KOPT-K1 (cell line): ENCODE measurements around the gene ENO2.
A peak's percentile ranks its signal among the peaks of the same experiment; 100 is the strongest.
"Not testable (repeated sequence)": the region's sequence is repeated elsewhere in the genome, so short reads cannot be mapped to it uniquely, and the experiment has no call there.

Source experiments
- H3K27ac ChIP-seq: fragments of 200-600 bp; sonication (generic); 2 replicates; pipeline ENCODE4 v1.5.1; 2016; ENCODE audit warnings: antibody characterized with exemption, mild to moderate bottlenecking, low read depth, low read length; ENCODE audit not compliant: poor library complexity, severe bottlenecking
- H3K36me3 ChIP-seq: fragments of 200-600 bp; sonication (generic); 2 replicates; pipeline ENCODE4 v1.5.1; 2017; ENCODE audit warnings: antibody characterized with exemption, mild to moderate bottlenecking, low read length, moderate library complexity; ENCODE audit not compliant: insufficient read depth
- H3K9me3 ChIP-seq: fragments of 200-600 bp; sonication (generic); 2 replicates; pipeline ENCODE4 v1.5.1; 2017; ENCODE audit warnings: antibody characterized with exemption, low read length, mild to moderate bottlenecking; ENCODE audit not compliant: insufficient read depth, poor library complexity, severe bottlenecking

ENO2 gene

DNA sequence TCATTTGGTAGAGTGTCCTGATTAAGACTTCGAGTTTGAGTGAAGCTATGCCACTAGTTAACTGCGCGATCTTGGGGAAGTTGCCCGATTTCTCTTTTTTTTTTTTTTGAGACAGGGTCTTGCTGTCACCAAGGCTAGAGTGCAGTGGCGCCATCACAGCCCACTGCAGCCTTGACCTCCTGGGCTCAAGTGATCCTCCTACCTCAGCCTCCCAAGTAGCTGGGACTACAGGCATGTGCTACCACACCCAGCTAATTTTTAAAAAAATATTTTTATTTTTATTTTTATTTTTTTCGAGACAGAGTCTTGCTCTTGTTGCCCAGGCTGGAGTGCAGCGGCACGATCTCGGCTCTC, 40.4 kb upstream of the ENO2 start:
- H3K9me3 ChIP-seq = not testable (repeated sequence)
- peak overlapping the region; percentile 91 for H3K27ac ChIP-seq
- H3K36me3 ChIP-seq = peaks cover 52% of the 10 kb centered on the region

DNA sequence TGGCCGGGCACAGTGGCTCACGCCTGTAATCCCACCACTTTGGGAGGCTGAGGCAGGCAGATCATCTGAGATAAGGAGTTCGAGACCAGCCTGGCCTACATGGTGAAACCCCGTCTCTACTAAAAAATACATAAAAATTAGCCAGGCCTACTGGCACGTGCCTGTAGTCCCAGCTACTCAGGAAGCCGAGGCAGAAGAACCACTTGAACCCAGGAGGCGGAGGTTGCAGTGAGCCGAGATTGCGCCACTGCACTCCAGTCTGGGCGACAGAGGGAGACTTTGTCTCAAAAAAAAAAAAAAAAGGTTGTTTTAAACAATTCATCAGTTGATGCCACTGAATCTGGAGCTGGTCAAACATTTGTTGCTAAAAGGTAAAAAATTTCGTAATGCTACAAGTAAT, 34.6 kb upstream of the ENO2 start:
- H3K9me3 ChIP-seq, H3K27ac ChIP-seq: not testable (repeated sequence)
- H3K36me3 ChIP-seq = peaks cover 34% of the 10 kb centered on the region; the same call in 1 of the 2 replicates

DNA sequence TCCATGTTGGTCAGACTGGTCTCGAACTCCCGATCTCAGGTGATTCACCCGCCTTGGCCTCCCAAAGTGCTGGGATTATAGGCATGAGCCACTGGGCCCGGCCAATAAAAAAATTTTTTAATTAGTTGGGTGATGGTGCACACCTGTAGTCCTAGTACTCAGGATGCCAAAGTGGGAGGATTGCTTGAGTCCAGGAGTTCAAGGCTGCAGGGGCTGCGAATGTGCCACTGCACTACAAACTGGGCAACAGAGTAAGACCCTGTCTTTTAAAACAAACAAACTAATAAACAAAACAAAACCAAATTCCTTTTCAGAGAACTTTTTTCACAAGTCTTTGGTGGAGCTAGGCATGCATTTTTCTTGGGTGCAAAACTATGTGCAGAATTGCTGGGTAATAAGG, 31.1 kb upstream of the ENO2 start:
- no peak overlapping the region for H3K27ac ChIP-seq
- peaks cover 18% of the 10 kb centered on the region; the same call in 1 of the 2 replicates for H3K36me3 ChIP-seq
- no peaks in the 10 kb centered on the region for H3K9me3 ChIP-seq

DNA sequence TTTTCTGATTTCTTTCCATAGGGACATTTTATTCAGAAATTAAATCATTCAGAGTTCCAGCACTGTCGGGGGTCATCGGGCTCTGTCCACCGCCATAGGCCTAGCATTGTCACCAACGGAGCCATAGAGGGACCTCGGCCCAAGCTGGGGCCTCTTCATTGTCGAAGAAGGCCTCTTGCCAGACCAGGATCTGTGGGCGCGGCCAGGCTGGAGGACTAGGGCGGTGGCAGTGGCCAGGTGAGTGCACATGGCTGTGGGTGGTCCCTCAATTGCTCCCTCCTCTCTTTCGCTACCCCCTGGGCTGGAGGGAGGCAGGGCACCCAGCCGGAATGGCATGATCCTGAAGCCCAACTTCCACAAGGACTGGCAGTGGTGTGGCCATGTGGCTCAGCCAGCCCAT, 30.7 kb upstream of the ENO2 start:
- no peaks in the 10 kb centered on the region for H3K9me3 ChIP-seq
- H3K27ac ChIP-seq = no peak overlapping the region
- H3K36me3 ChIP-seq = peaks cover 18% of the 10 kb centered on the region; the same call in 1 of the 2 replicates

DNA sequence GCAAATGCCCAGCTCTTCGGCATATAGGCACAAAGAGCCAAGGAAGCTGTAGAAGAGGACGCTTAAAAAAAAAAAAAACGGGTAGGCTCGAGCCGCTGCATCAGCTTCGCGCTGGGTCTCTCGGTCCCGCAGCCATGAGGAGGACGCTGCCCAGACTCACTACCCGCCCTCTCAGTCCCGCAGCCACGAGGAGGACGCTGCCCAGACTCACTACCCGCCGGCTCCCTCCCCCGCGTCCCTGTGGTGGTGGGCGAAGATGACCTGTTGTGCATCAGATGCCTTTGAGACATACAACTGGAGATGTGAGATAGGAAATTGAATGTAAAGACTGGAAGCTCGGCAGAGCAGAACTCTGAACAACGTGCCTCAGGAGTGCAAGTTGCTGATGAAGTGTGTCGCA, 29.8 kb upstream of the ENO2 start:
- Histone ChIP-seq H3K27ac (no peak overlapping the region), H3K36me3 (peaks cover 18% of the 10 kb centered on the region; the same call in 1 of the 2 replicates), H3K9me3 (no peaks in the 10 kb centered on the region)

DNA sequence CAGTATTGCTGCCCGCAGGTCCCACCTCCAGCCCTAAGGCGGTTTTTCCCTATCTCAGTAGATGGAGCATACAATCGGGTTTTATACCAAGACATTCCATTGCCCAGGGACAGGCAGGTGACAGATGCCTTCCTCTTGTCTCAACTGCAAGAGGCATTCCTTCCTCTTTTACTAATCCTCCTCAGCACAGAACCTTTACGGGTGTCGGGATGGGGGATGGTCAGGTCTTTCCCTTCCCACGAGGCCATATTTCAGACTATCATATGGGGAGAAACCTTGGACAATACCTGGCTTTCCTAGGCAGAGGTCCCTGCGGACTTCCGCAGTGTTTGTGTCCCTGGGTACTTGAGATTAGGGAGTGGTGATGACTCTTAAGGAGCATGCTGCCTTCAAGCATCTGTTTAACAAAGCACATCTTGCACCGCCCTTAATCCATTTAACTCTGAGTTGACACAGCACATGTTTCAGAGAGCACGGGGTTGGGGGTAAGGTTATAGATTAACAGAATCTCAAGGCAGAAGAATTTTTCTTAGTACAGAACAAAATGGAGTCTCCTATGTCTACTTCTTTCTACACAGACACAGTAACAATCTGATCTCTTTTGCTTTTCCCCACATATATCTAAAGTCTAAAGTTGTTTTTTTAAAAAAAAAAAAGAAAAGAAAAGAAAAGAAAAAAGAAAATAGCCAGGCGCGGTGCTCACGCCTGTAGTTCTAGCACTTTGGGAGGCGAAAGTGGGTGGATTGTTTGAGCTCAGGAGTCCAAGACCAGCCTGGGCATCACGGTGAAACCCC, 28.0 kb upstream of the ENO2 start:
- H3K9me3 ChIP-seq, H3K27ac ChIP-seq: not testable (repeated sequence)
- peaks cover 18% of the 10 kb centered on the region; the same call in 1 of the 2 replicates for H3K36me3 ChIP-seq

DNA sequence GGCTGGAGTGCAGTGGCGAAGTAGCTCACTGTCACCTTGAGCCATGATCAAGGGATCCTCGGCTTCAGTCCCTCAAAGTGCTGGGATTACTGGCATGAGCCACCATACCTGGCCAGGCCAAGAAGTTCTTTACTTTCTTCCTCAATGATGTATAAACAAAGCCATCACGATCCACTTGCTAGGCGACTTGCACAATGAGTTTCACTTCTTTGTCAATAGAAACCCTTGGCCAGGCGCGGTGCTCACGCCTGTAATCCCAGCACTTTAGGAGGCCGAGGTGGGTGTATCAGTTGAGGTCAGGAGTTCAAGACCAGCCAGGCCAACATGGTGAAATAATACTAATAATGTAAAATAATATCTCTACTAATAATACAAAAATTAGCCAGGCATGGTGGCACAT, 26.9 kb upstream of the ENO2 start:
- Histone ChIP-seq H3K27ac (no peak overlapping the region), H3K36me3 (peaks cover 18% of the 10 kb centered on the region; the same call in 1 of the 2 replicates), H3K9me3 (no peaks in the 10 kb centered on the region)

DNA sequence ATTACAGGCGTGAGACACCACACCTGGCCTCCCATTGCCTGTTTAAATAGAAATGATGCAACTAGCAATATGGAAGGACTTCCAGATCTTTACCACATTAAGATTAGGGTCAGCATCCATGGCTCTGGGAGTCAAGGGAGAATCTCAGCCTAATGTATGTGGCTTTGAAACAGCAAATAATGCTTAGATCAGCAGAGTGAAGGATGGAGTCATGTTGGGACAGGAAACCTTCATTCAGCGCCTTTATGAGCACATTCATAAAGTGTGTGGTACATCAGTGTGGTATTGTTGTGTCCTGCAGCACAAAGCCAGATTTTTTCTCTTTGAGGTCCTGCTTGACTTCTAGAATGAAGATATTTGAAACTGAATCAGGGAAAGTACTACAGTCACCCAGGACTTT, 26.0 kb upstream of the ENO2 start:
- no peak overlapping the region for H3K27ac ChIP-seq

DNA sequence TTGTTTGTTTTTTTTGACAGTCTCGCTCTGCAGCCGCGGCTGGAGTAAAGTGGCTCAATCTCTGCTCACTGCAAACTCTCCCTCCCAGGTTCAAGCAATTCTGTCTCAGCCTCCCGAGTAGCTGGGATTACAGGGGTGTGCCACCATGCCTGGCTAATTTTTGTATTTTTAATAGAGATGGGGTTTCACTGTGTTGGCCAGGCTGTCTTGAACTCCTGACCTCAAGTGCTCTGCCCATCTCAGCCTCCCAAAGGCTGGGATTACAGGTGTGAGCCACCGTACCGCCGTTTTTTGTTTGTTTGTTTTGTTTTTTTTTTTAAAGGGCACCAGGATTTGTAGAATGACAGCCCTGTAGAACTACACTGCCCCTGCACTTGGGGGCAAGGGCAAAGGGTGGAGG, 25.6 kb upstream of the ENO2 start:
- H3K9me3 ChIP-seq, H3K27ac ChIP-seq: not testable (repeated sequence)
- H3K36me3 ChIP-seq = peaks cover 14% of the 10 kb centered on the region; the same call in 1 of the 2 replicates

More for the DNA sequence above, 26.0 kb upstream of the ENO2 start:
- Histone ChIP-seq H3K36me3 (peaks cover 18% of the 10 kb centered on the region; the same call in 1 of the 2 replicates), H3K9me3 (no peaks in the 10 kb centered on the region)

DNA sequence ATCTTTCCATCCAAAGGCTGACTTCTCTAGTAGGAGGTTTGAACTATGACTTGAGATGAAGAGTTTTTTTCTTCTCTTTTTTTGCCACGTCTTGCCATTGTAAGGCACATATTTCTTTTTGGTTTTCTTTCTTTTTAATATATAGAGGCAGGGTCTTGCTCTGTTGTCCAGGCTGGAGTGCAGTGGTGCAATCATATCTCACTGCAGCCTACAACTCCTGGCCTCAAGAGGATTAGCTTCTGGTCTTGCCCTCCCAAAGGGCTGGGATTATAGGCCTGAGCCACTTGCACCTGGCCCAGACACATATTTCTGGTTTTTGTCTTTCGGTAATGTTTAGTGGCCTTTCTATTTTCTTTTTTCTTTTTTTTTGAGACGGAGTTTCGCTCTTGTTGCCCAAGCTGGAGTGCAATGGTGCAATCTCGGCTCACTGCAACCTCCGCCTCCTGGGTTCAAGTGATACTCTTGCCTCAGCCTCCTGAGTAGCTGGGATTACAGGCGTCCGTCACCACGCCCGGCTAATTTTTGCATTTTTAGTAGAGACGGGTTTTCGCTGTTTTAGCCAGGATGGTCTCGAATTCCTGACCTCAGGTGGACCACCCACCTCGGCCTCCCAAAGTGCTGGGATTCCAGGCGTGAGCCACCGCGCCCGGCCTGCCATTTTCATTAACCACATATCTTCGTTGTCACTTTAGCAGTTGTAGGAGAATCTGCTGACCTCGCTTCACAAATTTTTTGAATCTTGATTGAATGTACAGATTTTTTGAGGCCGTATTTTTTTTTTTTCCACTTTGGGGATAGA, 24.4 kb upstream of the ENO2 start:
- not testable (repeated sequence) for H3K36me3 ChIP-seq, H3K9me3 ChIP-seq
- peak overlapping the region; percentile 94 for H3K27ac ChIP-seq

DNA sequence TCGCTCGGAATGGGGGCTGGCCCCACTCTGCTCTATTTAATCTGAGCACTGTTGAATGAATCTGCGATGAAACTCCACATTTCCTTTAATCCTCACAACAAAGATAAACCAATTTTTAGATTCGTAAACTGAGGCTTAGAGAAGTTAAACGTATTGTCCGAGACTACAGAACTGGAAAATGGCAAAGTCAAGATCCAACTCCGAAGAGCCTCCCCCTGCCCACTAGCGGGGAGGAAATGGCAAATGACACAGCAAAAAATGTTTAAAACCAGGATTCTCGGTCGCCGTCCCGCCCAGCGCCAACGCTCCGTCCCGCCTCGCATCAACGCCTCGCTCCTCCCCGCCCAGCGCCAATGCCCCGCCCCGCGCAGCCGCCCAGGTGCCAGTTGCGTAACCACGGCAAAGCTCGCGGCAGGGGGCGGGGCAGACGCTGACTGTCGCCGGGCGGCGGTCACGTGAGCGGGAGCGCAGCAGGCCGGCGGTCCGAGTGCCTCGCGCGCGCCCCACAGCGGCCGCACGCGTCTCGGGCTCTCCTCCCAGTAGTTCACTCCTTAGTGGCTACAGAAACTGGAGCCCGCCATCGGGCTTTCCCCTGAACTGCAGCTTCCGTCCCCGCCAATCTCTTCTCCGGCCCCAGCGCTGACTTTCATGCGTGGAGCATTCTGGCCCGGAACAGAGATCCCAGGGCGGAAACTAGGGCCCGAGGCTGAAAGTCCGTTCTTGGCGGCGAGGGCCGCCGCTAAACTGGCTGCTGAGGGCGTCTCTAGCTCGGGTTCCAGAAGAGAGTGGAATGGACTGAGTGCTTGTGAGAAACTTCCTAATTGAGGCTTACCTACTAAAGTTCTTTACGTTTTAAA, 23.4 kb upstream of the ENO2 start:
- Histone ChIP-seq H3K9me3 (no peaks in the 10 kb centered on the region), H3K27ac (peak overlapping the region; percentile 94), H3K36me3 (no peaks in the 10 kb centered on the region)

DNA sequence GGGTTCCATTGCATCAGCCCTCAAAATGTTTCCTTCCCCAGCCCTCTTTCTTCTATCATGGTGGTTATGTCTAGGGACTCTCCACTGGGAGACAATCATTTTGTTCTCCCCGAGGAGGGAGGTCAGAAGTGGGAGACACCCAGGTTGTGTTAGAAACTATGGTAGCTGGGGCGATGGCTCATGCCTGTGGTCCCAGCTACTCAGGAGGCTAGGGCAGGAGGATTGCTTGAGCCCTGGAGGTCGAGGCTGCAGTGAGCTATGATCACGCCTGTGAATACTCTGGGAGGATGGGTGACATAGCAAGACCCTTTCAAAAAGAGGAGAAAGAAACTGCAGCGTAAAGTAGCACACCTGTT, 22.8 kb upstream of the ENO2 start:
- Histone ChIP-seq H3K9me3 (no peaks in the 10 kb centered on the region), H3K36me3 (no peaks in the 10 kb centered on the region), H3K27ac (peak overlapping the region; percentile 94)

DNA sequence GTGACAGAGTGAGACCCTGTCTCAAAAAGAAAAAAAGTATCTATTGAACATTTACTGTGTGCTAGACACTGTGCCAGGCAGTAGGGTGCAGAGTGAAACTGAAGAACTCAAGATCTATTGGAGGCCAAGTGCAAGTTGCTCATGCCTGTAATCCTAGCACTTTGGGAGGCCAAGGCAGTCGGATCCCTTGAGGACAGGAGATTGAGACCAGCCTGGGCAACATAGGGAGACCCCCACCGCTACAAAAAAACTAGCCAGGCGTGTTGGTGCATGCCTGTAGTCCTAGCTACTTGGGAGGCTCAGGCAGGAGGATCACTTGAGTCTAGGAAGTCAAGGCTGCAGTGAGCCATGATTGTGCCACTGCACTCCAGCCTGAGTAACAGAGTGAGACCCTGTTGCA, 21.7 kb upstream of the ENO2 start:
- H3K36me3 ChIP-seq, H3K27ac ChIP-seq, H3K9me3 ChIP-seq: not testable (repeated sequence)

DNA sequence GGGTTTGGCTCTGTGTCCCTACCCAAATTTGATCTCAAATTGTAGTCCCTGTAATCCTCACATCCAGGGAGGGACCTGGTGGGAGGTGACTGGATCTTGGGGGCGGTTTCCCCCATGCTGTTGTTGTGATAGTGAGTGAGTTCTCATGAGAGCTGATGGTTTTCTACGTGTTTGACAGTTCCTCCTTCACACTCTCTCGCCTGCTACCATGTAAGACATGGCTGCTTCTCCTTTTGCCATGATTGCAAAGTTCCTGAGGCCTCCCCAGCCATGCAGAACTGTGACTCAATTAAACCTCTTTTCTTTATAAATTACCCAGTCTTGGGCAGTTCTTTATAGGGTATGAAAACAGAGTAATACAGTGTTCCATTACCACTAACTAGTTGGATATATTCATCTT, 20.1 kb upstream of the ENO2 start:
- H3K27ac ChIP-seq = no peak overlapping the region
- H3K9me3 ChIP-seq = no peaks in the 10 kb centered on the region
- no peaks in the 10 kb centered on the region for H3K36me3 ChIP-seq

DNA sequence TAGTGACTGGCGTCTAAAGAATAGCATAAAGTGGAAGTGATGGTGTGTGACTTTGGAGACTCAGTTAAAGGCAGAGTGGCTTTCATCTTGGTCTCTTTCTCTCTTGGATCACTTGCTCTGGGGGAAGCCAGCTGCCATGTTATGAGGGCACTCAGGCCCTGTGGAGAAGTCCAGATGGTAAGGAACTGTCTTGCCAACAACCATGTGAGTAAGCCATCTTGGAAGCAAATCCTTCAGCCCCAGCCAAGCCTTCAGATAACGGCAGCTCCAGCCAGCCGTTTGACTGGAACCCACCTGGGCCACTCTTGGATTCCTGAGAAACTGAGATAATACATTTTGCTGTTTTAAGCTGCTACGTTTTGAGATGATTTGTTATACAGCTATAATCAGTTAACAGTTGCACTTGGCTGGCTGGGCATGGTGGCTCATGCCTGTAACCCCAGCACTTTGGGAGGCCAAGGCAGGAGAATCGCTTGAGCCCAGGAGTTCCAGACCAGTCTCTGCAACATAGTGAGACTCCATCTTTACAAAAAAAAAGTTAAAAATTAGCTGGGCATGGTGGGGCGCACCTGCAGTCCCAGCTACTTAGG, 17.4 kb upstream of the ENO2 start:
- no peaks in the 10 kb centered on the region for H3K36me3 ChIP-seq
- H3K27ac ChIP-seq = no peak overlapping the region
- H3K9me3 ChIP-seq = no peaks in the 10 kb centered on the region
